Measurements from ENCODE around the gene CDK5RAP2.

The CDK5RAP2 gene

GRCh38 chr9:120524863-120525262 lies 55.1 kb downstream of the CDK5RAP2 start:
- H3K36me3 ChIP-seq (ENCODE audit: insufficient read depth, low read length): peaks cover 90% of the 10 kb centered on the region
- H2AFZ ChIP-seq (ENCODE audit: low read length): no peak overlapping the region
- no peaks in the 10 kb centered on the region for H3K79me2 ChIP-seq (ENCODE audit: insufficient read depth, low read length)
- no peaks in the 10 kb centered on the region for H3F3A ChIP-seq (ENCODE audit: low read depth)
- H3K4me1 ChIP-seq (ENCODE audit: insufficient read depth, low read length, poor library complexity, severe bottlenecking): no peaks in the 10 kb centered on the region
- no peak overlapping the region for H3K9ac ChIP-seq (ENCODE audit: low read depth, low read length, poor library complexity, severe bottlenecking)
- TF ChIP-seq EZH2phosphoT487 (IDR thresholded peaks at IDR 0.05; ENCODE audit: borderline replicate concordance) (no peak), CTCF (conservative IDR thresholded peaks at IDR 0.05; ENCODE audit: low read length) (no peak)
- no peak overlapping the region for H3K4me3 ChIP-seq (ENCODE audit: low read length, poor library complexity, severe bottlenecking)
- H3K27me3 ChIP-seq (ENCODE audit: insufficient read depth, low read length, poor library complexity, severe bottlenecking): no peaks in the 10 kb centered on the region
- no peaks in the 10 kb centered on the region for H3K9me2 ChIP-seq (replicated peaks; ENCODE audit: low read depth, low read length)
- no peak overlapping the region for H3K4me2 ChIP-seq (ENCODE audit: low read depth, low read length, poor library complexity, severe bottlenecking)
- no peaks in the 10 kb centered on the region for H4K20me1 ChIP-seq (ENCODE audit: insufficient read depth, low read length, poor library complexity, severe bottlenecking)
- H3K9me3 ChIP-seq (ENCODE audit: insufficient read depth, low read depth, low read length): no peaks in the 10 kb centered on the region

GRCh38 chr9:120524038-120524437 lies 55.9 kb downstream of the CDK5RAP2 start:
- Histone ChIP-seq H3K4me2 (ENCODE audit: low read depth, low read length, poor library complexity, severe bottlenecking) (no peak overlapping the region), H3K27me3 (ENCODE audit: insufficient read depth, low read length, poor library complexity, severe bottlenecking) (no peaks in the 10 kb centered on the region), H3K36me3 (ENCODE audit: insufficient read depth, low read length) (peaks cover 89% of the 10 kb centered on the region), H3K9me3 (ENCODE audit: insufficient read depth, low read depth, low read length) (no peaks in the 10 kb centered on the region), H3K9me2 (replicated peaks; ENCODE audit: low read depth, low read length) (no peaks in the 10 kb centered on the region), H3K9ac (ENCODE audit: low read depth, low read length, poor library complexity, severe bottlenecking) (no peak overlapping the region), H4K20me1 (ENCODE audit: insufficient read depth, low read length, poor library complexity, severe bottlenecking) (no peaks in the 10 kb centered on the region), H2AFZ (ENCODE audit: low read length) (no peak overlapping the region), H3K4me3 (ENCODE audit: low read length, poor library complexity, severe bottlenecking) (no peak overlapping the region), H3F3A (ENCODE audit: low read depth) (no peaks in the 10 kb centered on the region), H3K79me2 (ENCODE audit: insufficient read depth, low read length) (no peaks in the 10 kb centered on the region), H3K4me1 (ENCODE audit: insufficient read depth, low read length, poor library complexity, severe bottlenecking) (no peaks in the 10 kb centered on the region)
- TF ChIP-seq CTCF (conservative IDR thresholded peaks at IDR 0.05; ENCODE audit: low read length) (no peak), EZH2phosphoT487 (IDR thresholded peaks at IDR 0.05; ENCODE audit: borderline replicate concordance) (no peak)

- Histone ChIP-seq H3K9ac (ENCODE audit: low read depth, low read length, poor library complexity, severe bottlenecking) (no peak overlapping the region), H3K79me2 (ENCODE audit: insufficient read depth, low read length) (no peaks in the 10 kb centered on the region), H3K4me1 (ENCODE audit: insufficient read depth, low read length, poor library complexity, severe bottlenecking) (no peaks in the 10 kb centered on the region), H2AFZ (ENCODE audit: low read length) (no peak overlapping the region), H3K9me3 (ENCODE audit: insufficient read depth, low read depth, low read length) (no peaks in the 10 kb centered on the region), H3K36me3 (ENCODE audit: insufficient read depth, low read length) (peaks cover 86% of the 10 kb centered on the region), H3K27me3 (ENCODE audit: insufficient read depth, low read length, poor library complexity, severe bottlenecking) (no peaks in the 10 kb centered on the region), H3K9me2 (replicated peaks; ENCODE audit: low read depth, low read length) (no peaks in the 10 kb centered on the region), H3F3A (ENCODE audit: low read depth) (no peaks in the 10 kb centered on the region), H3K4me2 (ENCODE audit: low read depth, low read length, poor library complexity, severe bottlenecking) (no peak overlapping the region), H4K20me1 (ENCODE audit: insufficient read depth, low read length, poor library complexity, severe bottlenecking) (no peaks in the 10 kb centered on the region), H3K4me3 (ENCODE audit: low read length, poor library complexity, severe bottlenecking) (no peak overlapping the region)
- TF ChIP-seq EZH2phosphoT487 (IDR thresholded peaks at IDR 0.05; ENCODE audit: borderline replicate concordance) (no peak), CTCF (conservative IDR thresholded peaks at IDR 0.05; ENCODE audit: low read length) (no peak)
These were observed 57.4 kb downstream of the CDK5RAP2 start for GRCh38 chr9:120522558-120522957.
